NCI-H1105 treated with DMSO at 0.1 percent for 48 hours (cell line): ENCODE results near the gene SH3GL1.

ENCODE experiments used
- DNase-seq: peaks from one replicate; lab custom pipeline; 2025; lab: John Stamatoyannopoulos, UW

SH3GL1 gene

DNA sequence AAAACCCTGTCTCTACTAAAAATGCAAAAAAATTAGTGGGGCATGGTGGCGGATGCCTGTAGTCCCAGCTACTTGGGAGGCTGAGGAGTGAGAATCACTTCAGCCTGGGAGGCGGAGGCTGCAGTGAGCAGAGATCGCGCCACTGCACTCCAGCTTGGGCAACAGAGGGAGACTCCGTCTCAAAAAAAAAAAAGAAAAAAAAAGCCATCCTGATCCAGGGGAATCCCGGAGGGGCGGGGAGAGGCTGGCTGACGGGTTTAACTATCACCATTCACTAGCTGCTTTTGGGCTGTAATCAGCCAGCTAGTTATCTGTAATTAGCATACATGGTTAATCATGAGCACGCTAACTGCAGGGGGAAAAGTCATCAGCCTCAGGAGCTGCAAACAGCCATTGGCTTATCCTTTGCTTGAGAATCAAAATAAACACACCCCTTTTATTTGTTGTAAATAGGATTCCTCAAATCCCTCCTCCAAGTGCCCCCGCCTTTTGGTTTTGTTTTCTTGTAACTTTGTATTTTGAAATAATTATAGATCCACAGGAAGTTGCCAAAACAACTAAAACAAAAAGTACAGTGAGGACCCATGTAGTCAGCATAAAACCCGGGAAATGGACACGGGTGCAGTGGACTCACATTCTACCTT is 86.4 kb downstream of the SH3GL1 start:
- DNase-seq, result no peak
